ENCODE results near the gene GIMAP8.

Gene GIMAP8

DNA sequence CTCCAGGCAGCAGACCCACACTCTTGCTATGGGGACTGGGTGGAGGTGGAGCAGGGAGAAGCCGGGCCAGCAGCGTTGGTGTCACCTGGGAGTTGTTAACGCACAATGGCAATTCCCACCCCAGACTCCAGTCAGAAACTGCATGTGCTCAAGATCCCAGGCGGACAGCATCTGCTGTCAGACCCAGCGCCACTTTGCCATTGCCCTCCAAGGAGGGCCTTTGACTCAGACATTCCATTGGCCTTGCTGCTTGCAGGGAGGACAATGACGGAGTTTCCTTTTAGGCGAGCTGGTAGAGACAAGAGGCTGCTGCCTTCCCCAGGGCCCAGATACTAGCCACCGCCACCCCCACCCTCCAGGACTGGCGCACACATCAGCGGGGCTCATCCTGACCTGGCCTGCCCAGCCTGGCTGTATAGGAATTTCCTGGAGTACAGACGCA is 36.8 kb upstream of the GIMAP8 start:
- peaks cover 17% of the 10 kb centered on the region for H3K36me3 ChIP-seq (ENCODE audit: control insufficient read depth, insufficient read depth, low read length)
- H3K9ac ChIP-seq (ENCODE audit: low read depth, low read length) = no peak overlapping the region
- H3K4me1 ChIP-seq (ENCODE audit: control insufficient read depth, insufficient read depth, low read length) = no peaks in the 10 kb centered on the region
- no peak overlapping the region for H3K4me3 ChIP-seq (ENCODE audit: low read depth, low read length)
- no peaks in the 10 kb centered on the region for H3K27me3 ChIP-seq (ENCODE audit: control insufficient read depth, insufficient read depth, low read length)
- H3K9me3 ChIP-seq (ENCODE audit: control insufficient read depth, insufficient read depth, low read length) = no peaks in the 10 kb centered on the region

DNA sequence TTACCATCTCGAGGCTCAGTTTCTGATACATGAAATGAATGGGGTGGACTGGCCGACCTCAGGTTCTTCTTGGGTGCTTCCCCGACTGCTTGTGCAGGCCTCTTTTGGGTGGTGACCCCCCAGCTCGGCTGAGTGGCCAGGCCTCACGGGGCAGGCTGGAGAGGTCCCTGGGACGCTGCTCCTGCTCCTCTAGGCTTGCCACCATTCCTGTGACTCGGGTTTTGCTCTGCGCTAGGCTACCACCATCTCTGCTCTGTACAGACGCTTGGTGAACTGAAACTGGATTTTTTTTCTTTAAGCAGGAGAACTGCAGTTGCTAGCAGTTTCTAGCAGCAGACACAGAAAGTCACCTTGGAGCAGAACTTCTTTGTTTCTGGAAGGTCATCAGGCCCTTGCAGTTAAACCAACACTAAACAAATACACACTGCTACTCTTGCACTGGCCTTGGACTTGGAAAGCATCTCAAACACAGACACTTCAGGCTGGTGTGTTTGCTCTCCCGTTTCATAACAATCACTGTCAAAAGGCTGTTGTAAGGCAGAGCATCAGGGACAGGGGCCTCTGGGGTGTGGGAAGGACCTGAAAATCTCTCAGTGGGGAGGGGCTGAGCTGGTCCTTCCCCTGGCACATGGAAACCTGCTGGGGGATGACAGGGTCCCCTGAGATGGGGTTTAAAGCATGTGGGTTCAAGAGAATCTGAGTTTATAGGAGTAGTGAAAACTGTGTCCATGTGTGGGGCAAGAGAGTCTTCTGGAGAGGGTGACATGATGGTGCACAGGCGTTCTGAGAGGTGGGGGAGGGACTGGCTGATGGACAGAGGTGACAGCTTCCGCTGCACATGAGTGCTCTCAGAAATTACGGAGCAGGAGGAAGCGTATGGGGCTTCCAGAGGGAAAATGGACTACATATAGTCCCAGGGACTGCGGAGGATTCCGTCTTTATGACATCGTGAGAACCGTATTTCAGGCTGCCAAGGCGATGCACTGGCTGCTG is 35.0 kb upstream of the GIMAP8 start:
- Histone ChIP-seq H3K27me3 (ENCODE audit: control insufficient read depth, insufficient read depth, low read length) (no peaks in the 10 kb centered on the region), H3K4me3 (ENCODE audit: low read depth, low read length) (no peak overlapping the region), H3K36me3 (ENCODE audit: control insufficient read depth, insufficient read depth, low read length) (peaks cover 9% of the 10 kb centered on the region), H3K9me3 (ENCODE audit: control insufficient read depth, insufficient read depth, low read length) (no peaks in the 10 kb centered on the region), H3K9ac (ENCODE audit: low read depth, low read length) (no peak overlapping the region), H3K4me1 (ENCODE audit: control insufficient read depth, insufficient read depth, low read length) (no peaks in the 10 kb centered on the region)

DNA sequence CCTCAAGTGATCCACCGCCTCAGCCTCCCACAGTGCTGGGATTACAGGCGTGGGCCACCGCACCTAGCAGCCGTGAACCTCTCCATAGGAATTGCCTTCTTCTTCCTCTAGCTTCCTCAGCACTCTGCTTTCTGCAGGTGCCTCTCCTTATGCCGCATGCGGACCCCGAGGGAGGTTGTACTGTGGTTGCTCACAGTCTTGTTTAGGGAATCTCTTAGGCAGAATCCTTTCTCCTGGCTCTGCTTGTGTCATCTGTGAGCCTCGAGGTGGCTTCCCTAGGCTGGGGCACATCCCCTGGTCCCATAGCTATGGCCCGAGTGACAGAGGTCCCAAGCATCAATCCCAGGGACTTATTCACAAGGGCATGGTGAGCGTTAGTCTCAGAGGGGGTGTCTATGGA is 33.2 kb upstream of the GIMAP8 start:
- Histone ChIP-seq H3K27me3 (ENCODE audit: control insufficient read depth, insufficient read depth, low read length) (no peaks in the 10 kb centered on the region), H3K9ac (ENCODE audit: low read depth, low read length) (no peak overlapping the region), H3K4me1 (ENCODE audit: control insufficient read depth, insufficient read depth, low read length) (no peaks in the 10 kb centered on the region), H3K9me3 (ENCODE audit: control insufficient read depth, insufficient read depth, low read length) (no peaks in the 10 kb centered on the region), H3K36me3 (ENCODE audit: control insufficient read depth, insufficient read depth, low read length) (no peaks in the 10 kb centered on the region), H3K4me3 (ENCODE audit: low read depth, low read length) (no peak overlapping the region)

DNA sequence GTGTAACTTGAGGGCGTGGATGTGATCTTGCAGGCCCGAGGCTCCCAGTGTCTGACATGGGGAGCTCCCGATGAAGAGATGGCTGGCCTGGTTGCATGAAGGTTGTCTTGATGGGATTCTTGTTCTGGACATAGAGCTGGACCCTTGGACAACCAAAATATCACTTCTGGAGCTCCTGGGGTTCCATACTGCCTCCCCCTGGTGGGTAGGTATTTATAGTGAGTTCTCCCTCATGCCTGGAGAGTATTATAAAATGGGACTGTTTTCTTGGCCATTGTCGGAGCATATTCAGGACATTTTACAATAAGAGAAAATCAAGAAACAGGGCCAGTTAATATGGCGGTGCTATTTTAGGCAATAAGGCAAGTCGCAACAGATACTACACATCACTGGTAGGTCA is 32.6 kb upstream of the GIMAP8 start:
- Histone ChIP-seq H3K9ac (ENCODE audit: low read depth, low read length) (no peak overlapping the region), H3K4me1 (ENCODE audit: control insufficient read depth, insufficient read depth, low read length) (no peaks in the 10 kb centered on the region), H3K36me3 (ENCODE audit: control insufficient read depth, insufficient read depth, low read length) (no peaks in the 10 kb centered on the region), H3K4me3 (ENCODE audit: low read depth, low read length) (no peak overlapping the region), H3K9me3 (ENCODE audit: control insufficient read depth, insufficient read depth, low read length) (no peaks in the 10 kb centered on the region), H3K27me3 (ENCODE audit: control insufficient read depth, insufficient read depth, low read length) (no peaks in the 10 kb centered on the region)

DNA sequence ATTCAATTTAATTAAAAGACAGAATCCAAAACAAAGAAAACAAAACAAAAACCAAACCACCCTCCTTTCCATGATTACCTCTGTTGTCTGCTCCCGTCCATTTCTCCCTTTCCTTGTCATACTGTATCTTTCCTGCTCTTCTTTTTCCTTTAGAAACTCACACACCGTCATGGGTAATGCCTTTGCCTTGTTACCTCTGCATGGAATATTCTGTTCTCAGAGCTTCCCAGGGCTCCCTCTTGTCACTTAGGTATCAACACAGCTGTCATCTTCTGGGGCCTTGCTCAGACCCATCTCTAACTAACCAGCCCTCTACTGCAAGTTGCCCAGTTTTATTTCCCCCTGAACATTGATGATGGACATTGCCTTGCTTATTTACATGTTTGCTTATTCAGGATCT is 30.2 kb upstream of the GIMAP8 start:
- H3K9me3 ChIP-seq (ENCODE audit: control insufficient read depth, insufficient read depth, low read length) = no peaks in the 10 kb centered on the region
- H3K4me3 ChIP-seq (ENCODE audit: low read depth, low read length) = no peak overlapping the region
- H3K4me1 ChIP-seq (ENCODE audit: control insufficient read depth, insufficient read depth, low read length) = no peaks in the 10 kb centered on the region
- H3K27me3 ChIP-seq (ENCODE audit: control insufficient read depth, insufficient read depth, low read length) = no peaks in the 10 kb centered on the region
- H3K9ac ChIP-seq (ENCODE audit: low read depth, low read length) = no peak overlapping the region
- no peaks in the 10 kb centered on the region for H3K36me3 ChIP-seq (ENCODE audit: control insufficient read depth, insufficient read depth, low read length)

DNA sequence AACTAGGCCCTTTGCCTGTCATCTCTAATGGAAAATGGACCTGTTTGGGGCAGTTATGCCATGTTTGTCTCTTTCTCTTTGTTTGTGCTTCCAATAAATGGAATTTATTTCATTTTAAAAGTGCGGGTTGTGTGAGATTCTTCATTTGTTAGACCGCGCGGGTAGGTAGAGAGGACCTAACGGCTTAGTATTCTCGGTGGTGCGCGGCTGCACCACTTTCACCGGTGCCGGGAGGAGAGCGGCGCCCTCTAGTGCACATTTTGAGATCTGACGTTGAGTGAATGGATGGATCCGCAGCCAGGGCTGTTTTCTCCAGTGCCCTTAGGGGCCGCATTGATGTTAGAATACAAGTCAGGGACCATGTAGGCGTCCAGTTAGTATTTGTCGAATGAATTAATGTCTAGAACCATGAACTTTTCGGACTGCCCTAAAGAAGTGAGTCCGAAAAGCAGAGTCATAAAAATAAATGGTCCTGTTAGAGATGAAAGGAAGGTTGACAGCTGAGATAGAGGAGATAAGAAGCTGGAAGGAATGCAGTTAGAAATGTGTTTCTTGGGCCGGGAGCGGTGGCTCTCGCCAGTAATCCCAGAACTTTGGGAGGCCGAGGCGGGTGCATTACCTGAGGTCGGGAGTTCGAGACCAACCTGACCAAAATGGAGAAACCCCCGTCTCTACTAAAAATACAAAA is 29.3 kb upstream of the GIMAP8 start:
- Histone ChIP-seq H3K4me3 (ENCODE audit: low read depth, low read length) (no peak overlapping the region), H3K9ac (ENCODE audit: low read depth, low read length) (no peak overlapping the region), H3K36me3 (ENCODE audit: control insufficient read depth, insufficient read depth, low read length) (no peaks in the 10 kb centered on the region), H3K9me3 (ENCODE audit: control insufficient read depth, insufficient read depth, low read length) (no peaks in the 10 kb centered on the region), H3K27me3 (ENCODE audit: control insufficient read depth, insufficient read depth, low read length) (no peaks in the 10 kb centered on the region), H3K4me1 (ENCODE audit: control insufficient read depth, insufficient read depth, low read length) (no peaks in the 10 kb centered on the region)

DNA sequence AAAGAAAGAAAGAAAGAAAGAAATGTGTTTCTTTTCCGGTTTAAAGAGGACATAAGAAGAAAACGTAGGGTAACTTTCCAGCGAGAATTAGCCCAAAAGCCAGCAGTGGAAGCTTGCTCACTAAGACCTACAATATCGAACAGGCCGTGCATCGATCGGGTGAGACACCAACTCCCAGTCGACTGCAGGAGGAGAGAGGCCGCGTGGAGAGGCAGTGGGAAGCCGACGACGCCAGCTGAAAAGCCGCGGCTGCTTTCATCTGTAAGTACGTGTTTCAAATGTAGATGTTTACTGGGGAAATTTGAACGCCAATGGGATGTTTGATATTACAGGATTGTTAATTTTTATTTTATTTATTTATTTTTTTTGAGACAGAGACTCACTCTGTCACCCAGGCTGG is 28.6 kb upstream of the GIMAP8 start:
- Histone ChIP-seq H3K9ac (ENCODE audit: low read depth, low read length) (no peak overlapping the region), H3K36me3 (ENCODE audit: control insufficient read depth, insufficient read depth, low read length) (no peaks in the 10 kb centered on the region), H3K4me3 (ENCODE audit: low read depth, low read length) (no peak overlapping the region), H3K9me3 (ENCODE audit: control insufficient read depth, insufficient read depth, low read length) (no peaks in the 10 kb centered on the region), H3K4me1 (ENCODE audit: control insufficient read depth, insufficient read depth, low read length) (no peaks in the 10 kb centered on the region), H3K27me3 (ENCODE audit: control insufficient read depth, insufficient read depth, low read length) (no peaks in the 10 kb centered on the region)

DNA sequence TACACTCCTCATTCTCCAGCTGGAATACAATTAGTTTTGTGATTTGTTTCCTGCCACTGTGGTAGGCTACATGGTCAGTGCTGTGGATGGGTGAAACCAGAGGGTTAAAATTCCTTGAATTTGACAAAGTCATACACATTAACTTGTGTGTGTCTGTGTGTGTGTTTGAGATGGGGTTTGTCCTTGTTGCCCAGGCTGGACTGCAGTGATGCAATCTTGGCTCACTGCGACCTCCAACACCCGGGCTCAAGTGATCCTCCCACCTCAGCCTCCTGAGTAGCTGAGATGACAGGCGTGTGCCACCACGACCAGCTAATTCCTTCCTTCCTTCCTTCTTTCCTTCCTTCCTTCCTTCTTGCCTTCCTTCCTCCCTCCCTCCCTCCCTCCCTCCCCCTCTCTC is 24.8 kb upstream of the GIMAP8 start:
- no peaks in the 10 kb centered on the region for H3K27me3 ChIP-seq (ENCODE audit: control insufficient read depth, insufficient read depth, low read length)
- H3K36me3 ChIP-seq (ENCODE audit: control insufficient read depth, insufficient read depth, low read length) = no peaks in the 10 kb centered on the region
- H3K4me1 ChIP-seq (ENCODE audit: control insufficient read depth, insufficient read depth, low read length) = peaks cover 4% of the 10 kb centered on the region

DNA sequence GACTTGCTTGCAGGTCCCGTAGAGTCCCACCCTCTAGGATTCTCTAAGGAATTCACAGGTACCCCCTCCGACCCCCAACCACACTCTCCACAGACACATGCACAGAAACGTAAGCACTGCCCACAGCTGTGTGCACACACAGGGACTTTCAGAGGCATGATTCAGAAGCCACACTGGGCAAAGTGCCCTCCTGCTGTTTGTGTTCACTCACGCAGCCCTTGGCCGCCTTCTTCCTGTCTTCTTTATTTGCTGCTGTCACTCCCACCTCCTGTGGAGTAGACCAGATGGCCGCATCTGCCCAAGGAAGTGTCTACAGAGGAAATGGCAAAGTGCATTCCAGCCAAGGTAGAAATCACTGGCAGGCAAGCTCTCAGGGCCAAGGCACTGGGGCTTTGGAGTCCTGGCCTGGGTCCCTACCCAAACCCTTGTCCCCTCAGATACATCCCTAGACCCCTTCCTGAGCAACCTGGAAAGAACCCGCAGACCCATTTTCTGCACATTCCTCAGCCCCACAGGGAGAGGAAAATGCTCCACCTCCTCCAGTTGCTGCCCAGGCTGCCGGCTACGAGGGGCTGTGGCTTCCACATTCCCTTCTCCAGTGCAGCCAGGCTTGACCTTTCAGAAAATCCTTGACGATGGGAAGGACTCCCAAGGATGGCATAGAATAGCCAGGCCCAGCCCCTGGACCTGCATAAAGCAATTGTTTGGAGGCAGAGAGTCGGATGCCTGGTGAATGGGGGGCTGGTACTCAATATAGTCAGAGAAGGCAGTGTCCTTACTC is 21.6 kb upstream of the GIMAP8 start:
- H3K27me3 ChIP-seq (ENCODE audit: control insufficient read depth, insufficient read depth, low read length) = no peaks in the 10 kb centered on the region
- H3K4me3 ChIP-seq (ENCODE audit: low read depth, low read length) = no peak overlapping the region
- H3K36me3 ChIP-seq (ENCODE audit: control insufficient read depth, insufficient read depth, low read length) = no peaks in the 10 kb centered on the region
- peaks cover 4% of the 10 kb centered on the region for H3K4me1 ChIP-seq (ENCODE audit: control insufficient read depth, insufficient read depth, low read length)
- H3K9me3 ChIP-seq (ENCODE audit: control insufficient read depth, insufficient read depth, low read length) = no peaks in the 10 kb centered on the region
- H3K9ac ChIP-seq (ENCODE audit: low read depth, low read length) = no peak overlapping the region

More for the DNA sequence above, 24.8 kb upstream of the GIMAP8 start:
- Histone ChIP-seq H3K9me3 (ENCODE audit: control insufficient read depth, insufficient read depth, low read length) (no peaks in the 10 kb centered on the region), H3K4me3 (ENCODE audit: low read depth, low read length) (no peak overlapping the region), H3K9ac (ENCODE audit: low read depth, low read length) (no peak overlapping the region)

DNA sequence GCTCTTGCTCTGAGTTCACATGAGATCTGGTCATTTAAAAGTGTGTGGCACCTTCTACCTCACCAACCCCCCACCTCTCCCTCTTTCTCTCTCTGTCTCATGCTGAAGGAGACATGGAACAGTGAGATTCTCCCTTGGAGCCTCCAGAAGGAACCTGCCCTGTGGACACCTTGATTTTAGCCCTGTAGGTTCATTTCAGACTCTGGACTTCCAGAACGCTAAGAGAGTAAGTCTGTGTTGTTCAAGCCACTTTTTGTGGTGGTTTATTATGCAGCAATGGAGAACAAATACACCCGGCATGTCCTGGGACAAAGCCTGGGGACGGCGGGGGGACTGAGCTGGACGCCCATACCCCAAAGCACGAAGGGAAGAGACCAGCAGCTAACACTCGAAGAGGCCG is 20.7 kb upstream of the GIMAP8 start:
- no peak overlapping the region for H3K4me3 ChIP-seq (ENCODE audit: low read depth, low read length)
- no peaks in the 10 kb centered on the region for H3K9me3 ChIP-seq (ENCODE audit: control insufficient read depth, insufficient read depth, low read length)
- H3K36me3 ChIP-seq (ENCODE audit: control insufficient read depth, insufficient read depth, low read length) = no peaks in the 10 kb centered on the region
- no peaks in the 10 kb centered on the region for H3K27me3 ChIP-seq (ENCODE audit: control insufficient read depth, insufficient read depth, low read length)
- peaks cover 4% of the 10 kb centered on the region for H3K4me1 ChIP-seq (ENCODE audit: control insufficient read depth, insufficient read depth, low read length)
- H3K9ac ChIP-seq (ENCODE audit: low read depth, low read length) = no peak overlapping the region

DNA sequence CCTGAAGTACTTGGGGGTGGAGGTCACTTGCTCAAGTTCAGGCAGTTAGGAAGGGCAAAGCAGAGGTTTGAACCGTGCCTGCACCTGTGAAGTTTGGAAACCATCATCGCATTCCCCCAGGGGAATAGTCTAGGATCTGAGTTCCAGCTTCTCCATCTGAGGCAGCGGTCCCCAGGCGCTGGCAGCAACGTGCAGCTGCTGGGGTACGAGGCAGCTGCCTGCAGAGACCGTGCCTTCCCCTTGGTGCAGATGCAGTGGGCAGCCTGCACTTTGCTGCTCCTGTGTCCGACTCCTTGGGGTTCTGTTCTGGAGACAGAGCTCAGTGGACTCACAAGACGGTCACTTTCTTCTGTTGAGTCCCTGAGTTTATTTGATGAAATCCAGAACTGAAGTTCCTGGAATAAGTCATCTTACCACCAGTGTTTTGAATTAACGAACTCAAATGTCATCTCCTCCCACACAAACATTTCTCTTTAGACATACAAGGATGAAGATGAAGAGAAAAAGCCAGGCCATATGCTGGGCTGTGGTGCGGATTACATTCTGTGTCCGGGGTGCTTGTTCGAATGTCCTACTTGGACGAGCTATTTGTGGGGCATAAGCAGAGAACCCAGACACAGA is 19.9 kb upstream of the GIMAP8 start:
- Histone ChIP-seq H3K4me3 (ENCODE audit: low read depth, low read length) (no peak overlapping the region), H3K36me3 (ENCODE audit: control insufficient read depth, insufficient read depth, low read length) (no peaks in the 10 kb centered on the region), H3K27me3 (ENCODE audit: control insufficient read depth, insufficient read depth, low read length) (no peaks in the 10 kb centered on the region), H3K4me1 (ENCODE audit: control insufficient read depth, insufficient read depth, low read length) (peaks cover 4% of the 10 kb centered on the region), H3K9ac (ENCODE audit: low read depth, low read length) (no peak overlapping the region), H3K9me3 (ENCODE audit: control insufficient read depth, insufficient read depth, low read length) (no peaks in the 10 kb centered on the region)

All from iPS-15b (cell line).